ENCODE measurements around the gene DCANP1. TPM values are rescaled to one million over a fixed set of nuclear protein-coding genes. Genes with fewer than 3 reads are reported as not detected.

The DCANP1 gene
- total and polyA plus RNA-seq, 4 donors = 0.09 to 0.51 (median 0.28) TPM

DNA sequence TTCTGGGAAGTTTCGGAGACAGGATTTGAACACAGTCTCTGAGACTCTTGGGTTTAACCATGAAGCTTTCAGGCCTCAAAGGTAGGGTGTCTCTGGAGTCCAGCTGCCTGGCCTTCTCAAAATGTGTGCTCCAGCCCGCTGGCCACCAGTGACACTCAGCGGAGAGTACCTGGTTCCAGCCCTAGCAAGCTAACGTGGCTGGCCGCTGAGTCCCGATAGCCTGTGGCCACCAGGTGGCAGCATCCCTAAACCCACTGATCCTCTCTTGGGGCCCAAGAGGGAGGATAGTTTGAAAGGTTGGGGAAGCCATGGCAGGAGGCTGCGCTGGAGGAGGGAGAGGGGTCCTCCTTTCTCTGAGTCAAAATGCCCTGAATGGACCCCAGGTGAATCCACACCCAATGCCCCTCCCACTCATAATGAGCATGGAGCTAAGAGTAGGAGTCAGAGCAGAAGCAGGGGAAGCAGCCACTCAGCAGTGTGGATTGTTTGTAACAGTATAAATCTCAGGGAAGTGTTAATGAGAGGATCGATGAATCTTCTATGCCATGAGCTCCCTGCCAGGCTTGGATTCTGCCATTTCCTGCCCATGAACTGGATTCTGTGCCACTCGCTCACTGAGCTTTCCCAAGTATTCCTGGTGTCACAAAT, 10.4 kb upstream of the DCANP1 start:
- Histone ChIP-seq H3K36me3 (ENCODE audit: control insufficient read depth in 4 of 4, insufficient read depth in 4 of 4, low read length in 4 of 4) (no peaks in the 10 kb centered on the region), H3K4me1 (ENCODE audit: control insufficient read depth in 5 of 5, insufficient read depth in 5 of 5, low read length in 5 of 5) (peaks cover 0 to 25% (median 9%) of the 10 kb centered on the region in 5 donors), H3K27me3 (ENCODE audit: control insufficient read depth in 3 of 3, insufficient read depth in 3 of 3, low read length in 2 of 3) (no peaks in the 10 kb centered on the region), H3K9me3 (ENCODE audit: control insufficient read depth in 4 of 4, insufficient read depth in 3 of 4, low read length in 3 of 4) (peaks cover 0 to 2% (median 0%) of the 10 kb centered on the region in 4 donors), H3K4me3 (no peak overlapping the region), H3K27ac (ENCODE audit: low read depth in 1 of 2, low read length in 1 of 2) (no peak overlapping the region), H3K9ac (ENCODE audit: insufficient read depth in 1 of 2, low read length in 2 of 2) (no peak overlapping the region)
- ATAC-seq (ENCODE audit: insufficient read depth, low FRiP score) = peak; percentile 42
- peak; percentile 63 to 70 (median 68) for DNase-seq
- TF ChIP-seq, protein P1, sequence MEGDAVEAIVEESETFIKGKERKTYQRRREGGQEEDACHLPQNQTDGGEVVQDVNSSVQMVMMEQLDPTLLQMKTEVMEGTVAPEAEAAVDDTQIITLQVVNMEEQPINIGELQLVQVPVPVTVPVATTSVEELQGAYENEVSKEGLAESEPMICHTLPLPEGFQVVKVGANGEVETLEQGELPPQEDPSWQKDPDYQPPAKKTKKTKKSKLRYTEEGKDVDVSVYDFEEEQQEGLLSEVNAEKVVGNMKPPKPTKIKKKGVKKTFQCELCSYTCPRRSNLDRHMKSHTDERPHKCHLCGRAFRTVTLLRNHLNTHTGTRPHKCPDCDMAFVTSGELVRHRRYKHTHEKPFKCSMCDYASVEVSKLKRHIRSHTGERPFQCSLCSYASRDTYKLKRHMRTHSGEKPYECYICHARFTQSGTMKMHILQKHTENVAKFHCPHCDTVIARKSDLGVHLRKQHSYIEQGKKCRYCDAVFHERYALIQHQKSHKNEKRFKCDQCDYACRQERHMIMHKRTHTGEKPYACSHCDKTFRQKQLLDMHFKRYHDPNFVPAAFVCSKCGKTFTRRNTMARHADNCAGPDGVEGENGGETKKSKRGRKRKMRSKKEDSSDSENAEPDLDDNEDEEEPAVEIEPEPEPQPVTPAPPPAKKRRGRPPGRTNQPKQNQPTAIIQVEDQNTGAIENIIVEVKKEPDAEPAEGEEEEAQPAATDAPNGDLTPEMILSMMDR (IDR thresholded peaks at IDR 0.05; ENCODE audit: control extremely low read depth, extremely low read depth) = peak; percentile 34
- 48 to 51% methylated on average over 9 of the region's 9 CpGs for WGBS, 2 donors

DNA sequence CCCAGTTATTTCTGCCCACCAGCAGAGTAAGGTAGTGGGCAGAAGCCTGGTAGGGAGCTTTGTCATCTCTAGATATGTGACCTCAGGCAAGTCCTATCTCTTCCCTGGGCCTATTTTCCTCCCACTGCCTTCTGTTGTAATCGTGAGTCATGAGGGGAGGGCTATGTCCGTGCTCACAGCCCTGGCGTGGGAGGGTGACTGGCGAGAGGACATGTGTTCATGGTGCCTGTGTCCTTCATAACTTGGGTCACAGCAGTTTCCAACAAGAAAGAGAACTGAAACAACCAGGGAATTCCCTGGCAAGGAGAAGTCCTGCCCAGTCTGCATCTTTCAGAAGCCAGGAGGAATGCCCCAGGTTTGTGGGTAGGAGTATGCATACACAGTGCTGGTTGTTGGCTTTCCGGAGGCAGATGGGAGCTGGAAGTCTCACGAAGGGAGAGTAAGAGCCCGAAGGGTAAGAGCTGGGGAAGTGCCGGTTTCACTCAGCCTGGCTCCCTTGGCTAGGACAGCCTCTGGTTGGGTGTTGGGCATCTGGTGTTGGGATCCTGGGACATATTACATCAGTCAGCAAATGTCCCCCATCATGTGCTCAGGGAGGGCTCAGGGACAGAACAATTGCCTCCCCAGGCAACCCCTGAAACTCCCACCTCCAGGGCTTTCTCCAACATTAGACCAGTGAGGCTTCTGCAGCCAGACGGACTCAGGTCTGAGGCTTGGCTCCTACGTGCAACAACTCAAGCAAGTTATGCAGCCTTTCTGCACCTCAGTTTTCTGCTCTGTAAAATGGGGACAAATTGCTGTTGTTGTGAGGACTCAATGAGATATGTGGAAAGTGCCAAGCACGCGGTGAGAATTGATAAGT, 9.3 kb upstream of the DCANP1 start:
- peak overlapping the region in 1 of 2 donors; percentile 7 for H3K27ac ChIP-seq (ENCODE audit: low read depth in 1 of 2, low read length in 1 of 2)
- H3K4me1 ChIP-seq (ENCODE audit: control insufficient read depth in 5 of 5, insufficient read depth in 5 of 5, low read length in 5 of 5) = peaks cover 0 to 22% (median 8%) of the 10 kb centered on the region in 5 donors
- no peaks in the 10 kb centered on the region for H3K36me3 ChIP-seq (ENCODE audit: control insufficient read depth in 4 of 4, insufficient read depth in 4 of 4, low read length in 4 of 4)
- TF ChIP-seq, protein P1 (IDR thresholded peaks at IDR 0.05; ENCODE audit: control extremely low read depth, extremely low read depth) = no peak
- 73 to 78% methylated on average over 12 of the region's 12 CpGs for WGBS, 2 donors
- no peak overlapping the region for H3K4me3 ChIP-seq
- peak; percentile 75 for ATAC-seq (ENCODE audit: insufficient read depth, low FRiP score)
- peaks cover 0 to 3% (median 0%) of the 10 kb centered on the region in 4 donors for H3K9me3 ChIP-seq (ENCODE audit: control insufficient read depth in 4 of 4, insufficient read depth in 3 of 4, low read length in 3 of 4)
- no peaks in the 10 kb centered on the region for H3K27me3 ChIP-seq (ENCODE audit: control insufficient read depth in 3 of 3, insufficient read depth in 3 of 3, low read length in 2 of 3)
- no peak overlapping the region for H3K9ac ChIP-seq (ENCODE audit: insufficient read depth in 1 of 2, low read length in 2 of 2)
- DNase-seq = peak in 1 of 3 donors; percentile 20

DNA sequence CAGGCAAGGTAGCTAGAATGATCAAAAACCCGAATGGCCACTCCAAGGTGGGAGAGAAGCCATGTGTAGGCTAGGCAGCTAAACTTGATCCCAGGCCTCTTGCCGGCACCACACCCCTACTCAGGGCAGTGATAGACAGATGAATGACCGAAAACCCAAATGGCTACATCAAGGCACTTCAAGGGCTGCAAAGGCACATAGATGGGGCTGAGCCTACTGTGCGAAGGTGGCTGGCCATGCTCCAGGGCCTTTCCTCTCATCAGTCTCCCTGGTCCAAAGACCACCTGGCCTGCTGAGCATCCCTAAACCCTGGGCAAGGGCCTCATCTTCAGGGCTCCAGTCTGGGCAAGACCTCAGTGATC, 8.7 kb upstream of the DCANP1 start:
- Histone ChIP-seq H3K36me3 (ENCODE audit: control insufficient read depth in 4 of 4, insufficient read depth in 4 of 4, low read length in 4 of 4) (no peaks in the 10 kb centered on the region), H3K9ac (ENCODE audit: insufficient read depth in 1 of 2, low read length in 2 of 2) (no peak overlapping the region), H3K27me3 (ENCODE audit: control insufficient read depth in 3 of 3, insufficient read depth in 3 of 3, low read length in 2 of 3) (no peaks in the 10 kb centered on the region), H3K4me1 (ENCODE audit: control insufficient read depth in 5 of 5, insufficient read depth in 5 of 5, low read length in 5 of 5) (peaks cover 0 to 22% (median 8%) of the 10 kb centered on the region in 5 donors), H3K9me3 (ENCODE audit: control insufficient read depth in 4 of 4, insufficient read depth in 3 of 4, low read length in 3 of 4) (peaks cover 0 to 3% (median 0%) of the 10 kb centered on the region in 4 donors), H3K4me3 (no peak overlapping the region), H3K27ac (ENCODE audit: low read depth in 1 of 2, low read length in 1 of 2) (peak overlapping the region in 1 of 2 donors; percentile 7)
- WGBS, 2 donors = 77 to 85% methylated on average over 4 of the region's 4 CpGs
- TF ChIP-seq, protein P1 (IDR thresholded peaks at IDR 0.05; ENCODE audit: control extremely low read depth, extremely low read depth) = no peak
- ATAC-seq (ENCODE audit: insufficient read depth, low FRiP score) = no peak
- no peak for DNase-seq

Measured in lung (tissue), 12 donors.